GM12864 (cell line): ENCODE measurements around the gene ELMO2.
"Not testable (repeated sequence)": the region's sequence is repeated elsewhere in the genome, so short reads cannot be mapped to it uniquely, and the experiment has no call there.

Experiments used
- DNase-seq: peaks from one replicate; pipeline ENCODE4 v3.0.0-alpha.2; 2011; ENCODE audit warnings: low read depth
- H3K4me3 ChIP-seq: 2 replicates; pipeline ENCODE4 v1.5.1; 2011; ENCODE audit warnings: mild to moderate bottlenecking, low read depth, low read length, control low read depth
- CTCF ChIP-seq: IDR thresholded peaks from 2 replicates; pipeline ENCODE4 v1.5.1; 2011; ENCODE audit warnings: low read depth, mild to moderate bottlenecking, moderate library complexity, low read length, control low read depth, inconsistent platforms; ENCODE audit errors: missing control alignments

ELMO2 gene

GRCh38 chr20:46398963-46399362 is 7.5 kb downstream of the ELMO2 start:
- no peak for TF ChIP-seq CTCF
- DNase-seq, result no peak
- H3K4me3 ChIP-seq, result no peak overlapping the region

GRCh38 chr20:46396052-46396740 is 10.2 kb downstream of the ELMO2 start:
- no peak for DNase-seq
- no peak overlapping the region for H3K4me3 ChIP-seq
- no peak for TF ChIP-seq CTCF

- H3K4me3 ChIP-seq, result no peak overlapping the region
- TF ChIP-seq CTCF, result no peak
- DNase-seq, result no peak
These were observed 11.3 kb downstream of the ELMO2 start for GRCh38 chr20:46394872-46395760.

GRCh38 chr20:46393967-46394366 is 12.4 kb downstream of the ELMO2 start:
- no peak for DNase-seq
- no peak for TF ChIP-seq CTCF
- H3K4me3 ChIP-seq, result no peak overlapping the region

GRCh38 chr20:46388937-46389336 is 17.5 kb downstream of the ELMO2 start:
- H3K4me3 ChIP-seq, result no peak overlapping the region
- TF ChIP-seq CTCF, result no peak
- no peak for DNase-seq

- H3K4me3 ChIP-seq, result no peak overlapping the region
- TF ChIP-seq CTCF, result no peak
- no peak for DNase-seq
These were observed 18.1 kb downstream of the ELMO2 start for GRCh38 chr20:46388201-46388836.

GRCh38 chr20:46387054-46387453 is 19.4 kb downstream of the ELMO2 start:
- not testable (repeated sequence) for DNase-seq

More at GRCh38 chr20:46387054-46387453, 19.4 kb downstream of the ELMO2 start:
- H3K4me3 ChIP-seq, result not testable (repeated sequence)
